ENCODE measurements around the gene RPP40.

Gene RPP40

DNA sequence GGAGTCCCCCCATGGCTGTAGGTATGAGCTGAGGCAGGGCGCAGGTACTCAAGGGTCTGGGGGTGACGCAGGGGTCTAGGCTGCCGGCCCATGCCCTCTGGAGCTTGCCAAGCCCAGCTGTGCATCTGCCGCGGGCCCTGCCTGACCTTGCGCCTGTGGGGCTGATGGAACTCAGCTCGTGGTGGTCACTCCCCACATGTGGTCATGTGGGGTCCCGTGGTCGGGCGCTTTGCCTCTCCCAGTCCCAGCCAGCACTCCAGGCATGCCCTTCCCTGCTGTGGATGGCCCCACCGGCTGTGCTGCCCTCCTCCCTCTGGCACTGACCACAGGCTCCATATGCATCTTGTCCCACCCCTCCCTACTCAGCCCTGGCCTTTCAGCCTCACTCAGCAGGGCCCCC, 57.3 kb downstream of the RPP40 start:
- H3K4me3 ChIP-seq (replicated peaks in 1 of 2; ENCODE audit: low read depth in 2 of 2, low read length in 2 of 2) = no peak overlapping the region
- TF ChIP-seq, protein P1, sequence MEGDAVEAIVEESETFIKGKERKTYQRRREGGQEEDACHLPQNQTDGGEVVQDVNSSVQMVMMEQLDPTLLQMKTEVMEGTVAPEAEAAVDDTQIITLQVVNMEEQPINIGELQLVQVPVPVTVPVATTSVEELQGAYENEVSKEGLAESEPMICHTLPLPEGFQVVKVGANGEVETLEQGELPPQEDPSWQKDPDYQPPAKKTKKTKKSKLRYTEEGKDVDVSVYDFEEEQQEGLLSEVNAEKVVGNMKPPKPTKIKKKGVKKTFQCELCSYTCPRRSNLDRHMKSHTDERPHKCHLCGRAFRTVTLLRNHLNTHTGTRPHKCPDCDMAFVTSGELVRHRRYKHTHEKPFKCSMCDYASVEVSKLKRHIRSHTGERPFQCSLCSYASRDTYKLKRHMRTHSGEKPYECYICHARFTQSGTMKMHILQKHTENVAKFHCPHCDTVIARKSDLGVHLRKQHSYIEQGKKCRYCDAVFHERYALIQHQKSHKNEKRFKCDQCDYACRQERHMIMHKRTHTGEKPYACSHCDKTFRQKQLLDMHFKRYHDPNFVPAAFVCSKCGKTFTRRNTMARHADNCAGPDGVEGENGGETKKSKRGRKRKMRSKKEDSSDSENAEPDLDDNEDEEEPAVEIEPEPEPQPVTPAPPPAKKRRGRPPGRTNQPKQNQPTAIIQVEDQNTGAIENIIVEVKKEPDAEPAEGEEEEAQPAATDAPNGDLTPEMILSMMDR (IDR thresholded peaks at IDR 0.05; ENCODE audit: low read depth, low read length) = no peak
- DNase-seq (ENCODE audit: low read depth in 2 of 2) = no peak

Data from cardiac fibroblast (primary cell).